ENCODE data around the gene HS3ST2. TPM values are rescaled to one million over a fixed set of nuclear protein-coding genes. Genes with fewer than 3 reads are reported as not detected.

The HS3ST2 gene
- total RNA-seq (2022) = 0.14 and 0.17 TPM in 2 replicates
- Bru-seq, nascent RNA = percentile 25 among the genes with signal in this experiment
- percentile 20 among the genes with signal in this experiment for BruChase-seq, experiment 1, labeled RNA remaining after a 6-hour chase
- percentile 22 among the genes with signal in this experiment for BruChase-seq, experiment 2, labeled RNA remaining after a 2-hour chase
- long read RNA-seq = 0 reads

- no peak within 1 kb of the TSS for H3K27ac Mint-ChIP-seq (ENCODE audit: low read depth, unreplicated experiment)
- no TSS peak for BruUV-seq (replicated peaks)
- intact Hi-C loops (cut with micrococcal nuclease) = no loop called here
- H3K36me3 Mint-ChIP-seq (ENCODE audit: insufficient read depth, unreplicated experiment) = no peaks in the 10 kb centered on the region
- H3K27me3 Mint-ChIP-seq (ENCODE audit: insufficient read depth, unreplicated experiment) = peaks cover 17% of the 10 kb centered on the region
- peak within 1 kb of the TSS; percentile 70 for H3K4me3 Mint-ChIP-seq (ENCODE audit: unreplicated experiment)
- TF ChIP-seq CTCF (IDR thresholded peaks at IDR 0.05; ENCODE audit: unreplicated experiment) = peak; percentile 39
- ChIA-PET CTCF (interaction anchor here (0.7 kb wide), 2 partner anchors 86 to 115 kb away, joined by 3 read pairs; no protein-coding TSS in a partner anchor), POLR2A (no interaction called here)
- DNase-seq (ENCODE audit: unreplicated experiment) = peak; percentile 3
- peaks cover 9% of the 10 kb centered on the region for H3K4me1 Mint-ChIP-seq (ENCODE audit: insufficient read depth, unreplicated experiment)
- no peaks in the 10 kb centered on the region for H3K9me3 Mint-ChIP-seq (ENCODE audit: unreplicated experiment)
Measured at GRCh38 chr16:22813948-22814710, at the start of gene HS3ST2. HS3ST2 (plus strand) TSS chr16:22814162; CDS start chr16:22814611, 449 bp downstream.

DNA sequence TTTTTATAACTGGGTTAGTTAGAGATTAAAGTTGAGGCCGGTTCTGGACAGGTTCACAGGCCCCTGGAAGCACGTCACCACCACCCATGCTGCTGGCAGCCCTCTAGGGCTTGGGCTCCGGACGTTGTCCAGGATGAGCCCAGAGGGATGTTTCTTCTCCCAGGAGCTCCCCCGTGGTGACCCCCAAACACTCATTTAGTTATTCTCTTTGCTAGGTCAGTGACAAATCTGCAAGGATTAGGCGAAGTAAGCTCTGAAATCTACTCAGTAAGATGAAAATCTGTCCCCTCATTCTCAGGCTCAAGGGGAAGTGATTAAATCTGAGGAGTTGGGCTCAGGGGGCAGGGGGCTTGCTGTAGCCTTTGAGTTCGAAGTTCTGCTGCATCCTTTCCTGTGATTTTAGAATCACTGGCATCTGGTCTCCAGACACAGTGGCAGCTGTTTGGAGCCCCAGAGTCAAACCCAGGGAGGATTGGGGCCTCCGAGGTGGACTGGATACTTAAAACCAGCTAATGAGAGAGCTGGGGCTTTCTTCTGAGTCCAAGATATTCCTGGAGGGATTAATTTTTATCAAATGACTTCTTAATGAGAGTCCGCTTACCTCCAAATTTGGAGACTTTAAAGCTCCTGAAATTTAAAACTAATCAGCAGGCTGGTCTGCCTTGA, 49.2 kb upstream of the HS3ST2 start:
- no peak overlapping the region for H3K4me3 Mint-ChIP-seq (ENCODE audit: unreplicated experiment)
- H3K4me1 Mint-ChIP-seq (ENCODE audit: insufficient read depth, unreplicated experiment) = no peaks in the 10 kb centered on the region
- DNase-seq (ENCODE audit: unreplicated experiment) = no peak
- CTCF ChIA-PET = no interaction called here
- peaks cover 6% of the 10 kb centered on the region for H3K27me3 Mint-ChIP-seq (ENCODE audit: insufficient read depth, unreplicated experiment)
- H3K36me3 Mint-ChIP-seq (ENCODE audit: insufficient read depth, unreplicated experiment) = no peaks in the 10 kb centered on the region
- intact Hi-C loops (cut with micrococcal nuclease) = no loop called here
- no TSS peak for BruUV-seq (replicated peaks)
- H3K9me3 Mint-ChIP-seq (ENCODE audit: unreplicated experiment) = no peaks in the 10 kb centered on the region
- POLR2A ChIA-PET = interaction anchor here (1.4 kb wide), 1 partner anchor 137 kb away, joined by 3 read pairs; no protein-coding TSS in a partner anchor
- TF ChIP-seq CTCF (IDR thresholded peaks at IDR 0.05; ENCODE audit: unreplicated experiment) = no peak
- H3K27ac Mint-ChIP-seq (ENCODE audit: low read depth, unreplicated experiment) = no peak overlapping the region

DNA sequence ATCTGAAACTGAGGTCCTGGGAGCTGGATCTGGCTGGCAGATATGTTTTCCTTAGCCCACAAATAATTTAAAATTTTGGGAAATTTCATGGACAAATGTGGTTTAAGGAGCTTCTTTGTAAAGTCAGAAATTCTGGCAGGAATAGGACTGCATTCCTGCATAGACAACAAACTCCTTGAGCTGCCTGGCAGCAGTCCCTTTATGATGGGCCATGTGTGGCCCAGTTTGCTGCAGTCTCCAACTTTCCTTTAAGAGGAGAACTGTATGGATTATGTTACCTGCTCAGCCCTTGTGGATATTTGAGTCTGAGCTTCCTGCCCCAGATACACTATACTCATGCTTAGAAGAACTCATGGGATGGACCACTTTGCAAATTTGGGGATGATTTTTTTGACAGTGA, 48.5 kb upstream of the HS3ST2 start:
- no peak for TF ChIP-seq CTCF (IDR thresholded peaks at IDR 0.05; ENCODE audit: unreplicated experiment)
- H3K27me3 Mint-ChIP-seq (ENCODE audit: insufficient read depth, unreplicated experiment) = peaks cover 13% of the 10 kb centered on the region
- no peak overlapping the region for H3K4me3 Mint-ChIP-seq (ENCODE audit: unreplicated experiment)
- ChIA-PET POLR2A (interaction anchor here (1.4 kb wide), 1 partner anchor 136 kb away, joined by 3 read pairs; no protein-coding TSS in a partner anchor), CTCF (no interaction called here)
- intact Hi-C loops (cut with micrococcal nuclease) = no loop called here
- no peaks in the 10 kb centered on the region for H3K36me3 Mint-ChIP-seq (ENCODE audit: insufficient read depth, unreplicated experiment)
- peaks cover under 1% of the 10 kb centered on the region for H3K4me1 Mint-ChIP-seq (ENCODE audit: insufficient read depth, unreplicated experiment)
- no peaks in the 10 kb centered on the region for H3K9me3 Mint-ChIP-seq (ENCODE audit: unreplicated experiment)
- DNase-seq (ENCODE audit: unreplicated experiment) = no peak
- H3K27ac Mint-ChIP-seq (ENCODE audit: low read depth, unreplicated experiment) = no peak overlapping the region
- BruUV-seq (replicated peaks) = no TSS peak

- CTCF ChIA-PET = no interaction called here
- no peaks in the 10 kb centered on the region for H3K9me3 Mint-ChIP-seq (ENCODE audit: unreplicated experiment)
- TF ChIP-seq CTCF (IDR thresholded peaks at IDR 0.05; ENCODE audit: unreplicated experiment) = no peak
- intact Hi-C loops (cut with micrococcal nuclease) = no loop called here
- peaks cover 35% of the 10 kb centered on the region for H3K27me3 Mint-ChIP-seq (ENCODE audit: insufficient read depth, unreplicated experiment)
- peaks cover 5% of the 10 kb centered on the region for H3K4me1 Mint-ChIP-seq (ENCODE audit: insufficient read depth, unreplicated experiment)
- H3K36me3 Mint-ChIP-seq (ENCODE audit: insufficient read depth, unreplicated experiment) = no peaks in the 10 kb centered on the region
- DNase-seq (ENCODE audit: unreplicated experiment) = no peak
- no TSS peak for BruUV-seq (replicated peaks)
- POLR2A ChIA-PET = no interaction called here
- no peak overlapping the region for H3K4me3 Mint-ChIP-seq (ENCODE audit: unreplicated experiment)
- no peak overlapping the region for H3K27ac Mint-ChIP-seq (ENCODE audit: low read depth, unreplicated experiment)
Measured at GRCh38 chr16:22770866-22771265, 43.1 kb upstream of the HS3ST2 start.
